Measurements from ENCODE around the gene USP37.
"Not testable (repeated sequence)": the region's sequence is repeated elsewhere in the genome, so short reads cannot be mapped to it uniquely, and the experiment has no call there.

Gene USP37

DNA sequence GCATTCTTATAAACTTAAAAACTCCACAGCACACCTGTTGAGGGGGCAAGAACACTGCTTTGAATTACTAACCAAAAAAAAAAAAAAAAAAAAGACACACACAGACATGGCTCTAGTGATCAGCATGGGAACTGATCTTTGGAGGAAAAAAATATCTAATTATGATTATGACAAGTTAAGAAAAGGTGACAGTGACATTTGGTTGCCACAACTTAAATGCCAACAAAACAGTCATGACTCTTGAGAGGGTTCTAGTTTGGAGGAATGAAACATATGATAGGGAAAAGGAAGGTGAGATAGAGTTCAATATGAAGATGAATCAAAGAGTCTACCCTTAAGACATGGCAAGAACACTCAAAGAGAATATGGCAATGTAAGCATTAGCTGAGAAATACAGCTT lies 20.6 kb downstream of the USP37 start:
- DNase-seq, result no peak

DNA sequence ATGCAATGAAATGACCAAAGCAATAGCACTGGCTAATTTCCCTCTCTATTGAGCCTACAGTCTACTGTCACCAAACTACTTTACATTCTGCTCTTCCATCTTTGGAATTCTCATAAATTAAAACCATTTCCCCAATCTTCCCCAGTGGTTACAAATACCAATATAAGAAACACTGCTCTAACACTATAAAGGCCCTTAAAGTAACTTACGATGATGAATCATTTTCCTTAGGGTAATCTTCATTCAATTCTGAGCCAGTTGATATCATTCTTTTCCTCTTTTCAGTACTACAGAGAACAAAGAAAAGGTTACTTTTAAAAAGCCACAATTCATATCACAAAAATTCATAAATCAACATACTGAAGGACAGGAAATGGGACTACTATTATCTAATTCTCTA lies 22.1 kb downstream of the USP37 start:
- DNase-seq, result no peak

DNA sequence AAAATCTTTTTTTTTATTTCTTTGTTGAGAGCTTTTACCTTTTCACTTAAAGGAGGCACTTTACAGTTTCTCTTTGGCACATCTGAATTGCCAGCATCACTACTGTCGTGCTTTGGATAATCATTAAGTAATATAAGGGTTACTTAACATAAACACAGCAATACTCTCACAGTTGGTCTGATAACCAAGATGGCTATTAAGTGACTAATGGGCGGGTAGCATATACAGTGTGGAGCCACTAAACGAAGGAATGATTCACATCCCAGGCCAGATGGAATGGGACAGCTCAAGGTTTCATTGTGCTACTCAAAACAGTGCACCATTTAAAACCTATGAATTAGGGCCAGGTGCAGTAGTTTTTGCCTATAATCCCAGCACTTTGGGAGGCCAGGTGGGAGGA lies 28.1 kb downstream of the USP37 start:
- no peak for DNase-seq

DNA sequence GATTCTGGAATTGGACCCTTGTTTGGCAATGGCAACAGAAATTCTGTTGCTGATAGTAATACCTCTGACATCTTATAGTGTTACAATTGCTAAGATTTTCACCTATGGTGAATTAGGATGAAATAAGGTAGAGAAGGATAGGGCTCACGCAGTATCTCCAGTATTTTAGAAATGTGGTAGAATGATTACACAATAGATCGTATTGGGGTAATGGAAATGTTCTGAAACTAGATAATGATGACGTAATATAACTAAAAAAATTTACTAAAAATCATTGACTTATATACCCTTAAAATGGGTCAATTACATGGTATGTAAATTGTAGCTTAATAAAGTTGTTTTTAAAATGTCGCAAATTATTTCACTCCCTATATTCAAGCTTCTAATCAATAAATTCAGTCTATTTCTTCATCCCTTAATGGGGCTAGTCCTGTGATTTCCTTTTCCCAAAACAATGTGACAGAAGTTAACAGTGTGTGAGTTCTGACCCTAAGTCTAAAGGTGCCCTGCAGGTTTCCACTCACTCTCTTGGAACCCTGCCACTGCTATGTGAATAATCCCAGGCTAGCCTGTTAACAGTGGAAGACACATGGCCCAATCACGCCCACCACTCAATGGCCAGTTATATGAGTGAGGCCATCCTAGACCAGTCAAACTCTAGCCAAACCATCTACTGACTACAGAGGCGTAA lies 31.2 kb downstream of the USP37 start:
- no peak for DNase-seq

DNA sequence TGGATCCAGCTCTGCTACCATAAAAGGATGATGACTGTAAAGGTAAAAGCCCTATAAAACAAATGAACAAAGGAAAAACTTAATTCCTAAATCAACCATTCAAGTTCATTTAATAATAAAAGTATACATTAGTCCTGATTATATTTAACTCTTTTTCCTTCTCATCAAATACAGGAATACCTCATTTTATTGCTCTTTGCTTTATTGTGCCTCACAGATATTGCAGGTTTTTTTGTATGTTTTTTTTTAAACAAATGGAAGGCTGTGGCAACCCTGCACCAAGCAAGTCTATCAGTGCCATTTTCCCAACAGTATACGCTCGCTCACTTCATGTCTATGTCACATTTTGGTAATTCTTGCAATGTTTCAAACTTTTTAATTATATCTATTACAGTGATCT lies 38.2 kb downstream of the USP37 start:
- no peak for DNase-seq

DNA sequence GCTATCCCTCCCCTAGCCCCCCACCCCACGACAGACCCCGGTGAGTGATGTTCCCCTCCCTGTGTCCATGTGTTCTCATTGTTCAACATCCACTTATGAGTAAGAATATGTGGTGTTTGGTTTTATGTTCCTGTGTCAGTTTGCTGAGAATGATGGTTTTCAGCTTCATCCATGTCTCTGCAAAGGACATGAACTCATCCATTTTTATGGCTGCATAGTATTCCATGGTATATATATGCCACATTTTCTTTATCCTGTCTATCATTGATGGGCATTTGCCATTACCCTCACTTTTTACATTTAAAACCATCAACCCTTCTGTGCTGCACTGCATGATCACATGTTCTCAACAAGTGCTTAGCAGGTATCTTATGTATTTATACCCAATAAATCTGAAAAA lies 39.7 kb downstream of the USP37 start:
- DNase-seq, result not testable (repeated sequence)

DNA sequence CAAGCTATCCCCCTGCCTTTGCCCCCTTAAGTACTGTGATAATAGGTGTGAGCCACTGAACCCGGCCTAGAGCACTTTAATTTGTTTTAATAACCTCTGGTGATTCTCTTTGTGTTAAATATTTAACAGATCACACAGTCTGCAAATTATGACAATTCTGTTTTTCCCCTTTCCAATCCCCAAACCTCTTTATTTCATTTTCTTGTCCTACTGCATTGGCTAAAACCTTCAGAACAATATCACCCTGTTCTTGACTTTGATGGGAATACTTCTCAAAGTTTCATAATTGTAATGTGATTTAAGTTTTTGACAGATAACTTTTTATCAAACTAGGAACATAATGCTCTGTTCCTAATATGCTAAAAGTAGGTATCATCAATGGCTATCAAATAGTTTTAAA lies 44.5 kb downstream of the USP37 start:
- no peak for DNase-seq

DNA sequence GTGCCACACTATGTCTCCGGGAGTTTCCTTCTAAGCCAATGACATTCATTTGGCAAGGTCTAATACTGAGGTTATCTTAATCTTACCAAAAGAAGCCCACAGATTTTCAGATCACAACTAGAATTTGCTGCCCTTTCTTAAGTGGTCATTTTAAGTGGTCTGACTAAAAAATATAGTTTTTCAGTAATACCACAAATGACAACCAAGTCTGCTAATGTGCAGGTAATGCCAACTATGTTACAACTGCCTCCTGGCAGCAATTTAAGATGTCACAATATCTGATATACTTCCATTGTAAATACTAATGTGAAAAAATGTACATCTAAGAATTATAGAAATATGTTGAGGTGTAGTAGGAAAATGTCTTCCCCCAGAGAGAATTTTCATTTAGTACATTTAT lies 49.3 kb downstream of the USP37 start:
- no peak for DNase-seq

DNA sequence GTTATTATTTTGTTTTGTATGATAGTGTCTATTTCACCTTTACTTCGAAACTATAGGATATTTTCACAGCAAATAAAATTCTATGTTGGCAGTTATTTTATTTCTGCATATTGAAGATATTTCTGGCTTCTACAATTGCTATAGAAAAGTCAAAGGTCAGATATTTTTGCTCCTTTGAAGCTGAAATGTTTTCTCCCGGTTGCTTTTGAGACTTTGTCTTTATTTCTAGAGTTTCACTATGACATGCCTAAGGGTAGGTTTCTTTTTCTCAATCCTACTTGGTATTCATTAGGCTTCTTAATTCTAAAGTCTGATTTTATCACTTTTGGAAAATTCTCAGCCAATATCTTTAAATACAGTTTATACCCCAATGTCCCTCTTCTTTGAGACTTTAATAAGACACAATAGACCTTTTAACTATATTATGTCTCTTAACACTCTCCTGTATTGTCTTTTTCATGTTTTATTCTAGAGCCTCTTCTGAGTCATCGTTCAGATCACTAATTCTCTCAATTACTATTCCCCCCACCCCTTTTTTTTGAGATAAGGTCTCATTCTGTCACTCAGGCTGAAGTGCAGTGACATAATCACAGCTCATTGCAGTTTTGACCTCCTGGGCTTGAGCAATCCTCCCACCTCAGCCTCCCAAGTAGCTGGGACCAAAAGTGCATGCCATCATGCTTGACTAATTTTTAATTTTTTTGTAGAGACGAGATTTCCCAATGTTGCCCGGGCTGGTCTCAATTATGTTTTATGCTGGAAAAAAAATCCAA lies 50.5 kb downstream of the USP37 start:
- no peak for DNase-seq

DNA sequence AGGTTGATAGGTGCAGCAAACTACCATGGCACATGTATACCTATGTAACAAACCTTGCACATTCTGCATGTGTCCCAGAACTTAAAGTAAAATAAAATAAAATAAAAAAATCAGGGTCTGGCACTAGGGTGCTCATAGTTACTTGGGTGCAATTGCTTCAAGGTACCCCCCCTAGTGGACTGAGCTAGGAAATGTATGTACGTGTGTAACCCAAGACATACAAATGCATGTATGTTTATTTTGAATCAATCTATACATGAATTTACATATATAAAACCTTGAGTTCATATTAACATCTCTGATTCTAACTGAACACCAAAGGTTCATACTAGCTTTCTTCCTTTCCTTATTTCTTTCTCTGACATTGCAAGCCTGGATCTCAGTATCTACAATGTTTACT lies 51.5 kb downstream of the USP37 start:
- DNase-seq, result no peak

DNA sequence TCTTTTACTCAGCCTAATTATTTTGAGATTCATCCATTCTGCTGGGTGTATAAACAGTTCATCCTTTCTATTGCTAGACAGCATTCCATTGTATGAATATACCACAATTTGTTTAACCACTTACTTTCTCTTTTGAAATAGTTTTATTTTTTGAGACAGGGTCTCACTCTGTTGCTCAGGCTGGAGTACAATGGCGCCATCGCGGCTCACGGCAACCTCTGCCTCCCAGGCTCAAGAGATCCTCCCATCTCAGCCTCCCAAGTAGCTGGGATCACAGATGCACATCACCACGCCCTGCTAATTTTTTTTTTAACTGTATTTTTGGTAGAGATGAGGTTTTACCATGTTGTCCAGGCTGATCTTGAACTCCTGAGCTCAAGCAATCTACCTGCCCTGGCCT lies 54.5 kb downstream of the USP37 start:
- no peak for DNase-seq

DNA sequence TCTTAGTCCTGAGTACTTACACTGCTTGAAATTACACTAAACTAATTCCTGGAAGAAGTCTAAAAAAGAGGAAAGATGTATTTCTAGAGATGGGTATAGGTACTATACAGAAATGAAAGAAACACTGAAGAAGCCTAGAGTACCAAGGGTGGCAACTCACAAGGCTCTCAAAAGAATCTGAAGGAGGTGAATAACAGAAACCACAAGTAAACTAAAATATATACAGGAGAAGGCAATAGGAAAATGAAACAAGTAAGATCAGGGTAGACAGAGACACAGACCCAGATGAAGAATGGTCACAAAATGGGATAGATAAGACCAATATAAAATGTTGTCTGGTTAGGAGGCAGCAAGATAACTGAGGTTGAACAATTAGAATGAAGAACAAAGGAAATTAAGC lies 59.9 kb downstream of the USP37 start:
- no peak for DNase-seq

DNA sequence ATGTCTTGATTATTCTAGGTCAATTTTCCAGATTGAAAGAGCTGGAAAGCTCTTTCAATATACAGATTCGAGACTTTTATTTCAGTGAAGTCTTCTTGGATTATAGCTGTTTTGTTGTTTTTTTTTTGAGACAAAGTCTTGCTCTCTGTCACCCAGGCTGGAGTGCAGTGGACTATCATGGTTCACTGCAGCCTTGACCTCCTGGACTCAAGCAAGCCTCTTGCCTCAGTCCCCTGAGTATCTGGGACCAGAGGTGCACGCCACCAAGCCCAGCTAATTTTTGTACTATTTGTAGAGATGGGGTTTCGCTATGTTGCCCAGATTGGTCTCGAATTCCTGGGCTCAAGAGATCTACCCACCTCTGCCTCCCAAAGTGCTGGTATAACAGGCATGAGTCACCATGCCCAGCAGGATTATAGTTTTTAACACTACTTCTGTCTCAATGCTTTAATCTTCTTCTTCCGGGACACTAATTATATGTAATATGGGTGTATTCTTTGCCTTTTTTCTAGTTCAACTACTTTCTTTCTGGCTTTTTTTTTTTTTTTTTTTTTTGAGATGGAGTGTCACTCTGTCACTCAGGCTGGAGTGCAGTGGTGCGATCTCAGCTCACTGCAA lies 62.3 kb downstream of the USP37 start:
- no peak for DNase-seq

DNA sequence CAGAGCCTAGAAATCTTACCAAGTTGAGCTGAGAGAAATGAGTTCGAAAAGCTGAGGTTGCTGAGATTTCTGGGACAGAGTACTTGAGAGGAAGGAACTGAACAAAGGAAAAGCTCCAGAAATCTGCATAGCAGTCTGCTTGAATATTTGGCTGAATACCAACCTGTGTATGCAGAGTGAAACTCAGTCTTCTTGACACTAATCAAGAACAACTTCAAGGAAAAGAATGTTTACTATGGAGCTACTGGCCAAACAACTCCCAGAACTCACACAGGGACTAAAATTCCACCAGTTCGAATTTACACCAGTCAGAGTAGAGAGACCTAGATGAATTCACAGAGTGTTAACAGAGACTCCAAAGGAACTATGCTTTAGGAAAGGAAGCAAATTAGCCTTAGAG lies 66.5 kb downstream of the USP37 start:
- no peak for DNase-seq

DNA sequence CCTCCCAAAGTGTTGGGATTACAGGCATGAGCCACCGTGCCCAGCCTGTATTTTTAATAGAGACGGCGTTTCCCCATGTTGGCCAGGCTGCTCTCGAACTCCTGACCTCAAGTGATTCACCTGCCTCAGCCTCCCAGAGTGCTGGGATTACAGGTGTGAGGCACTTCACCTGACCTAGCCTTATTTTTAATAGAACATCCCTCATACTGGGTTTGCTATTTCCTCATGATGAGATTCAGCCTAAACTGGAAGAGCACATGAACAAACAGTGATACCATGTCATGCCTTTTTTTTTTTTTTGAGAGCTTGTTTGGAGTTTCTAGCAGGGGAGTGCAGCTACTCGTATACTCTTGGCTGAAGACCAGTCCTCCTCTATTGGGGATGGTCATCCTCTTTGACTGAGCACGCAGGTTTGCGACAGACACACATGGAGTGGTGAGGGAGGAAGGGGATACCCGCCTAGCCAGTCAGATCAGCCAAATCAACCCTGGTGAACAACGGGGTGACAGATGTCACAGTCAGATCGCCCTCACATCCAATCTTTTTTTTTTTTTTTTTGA lies 67.6 kb downstream of the USP37 start:
- no peak for DNase-seq

DNA sequence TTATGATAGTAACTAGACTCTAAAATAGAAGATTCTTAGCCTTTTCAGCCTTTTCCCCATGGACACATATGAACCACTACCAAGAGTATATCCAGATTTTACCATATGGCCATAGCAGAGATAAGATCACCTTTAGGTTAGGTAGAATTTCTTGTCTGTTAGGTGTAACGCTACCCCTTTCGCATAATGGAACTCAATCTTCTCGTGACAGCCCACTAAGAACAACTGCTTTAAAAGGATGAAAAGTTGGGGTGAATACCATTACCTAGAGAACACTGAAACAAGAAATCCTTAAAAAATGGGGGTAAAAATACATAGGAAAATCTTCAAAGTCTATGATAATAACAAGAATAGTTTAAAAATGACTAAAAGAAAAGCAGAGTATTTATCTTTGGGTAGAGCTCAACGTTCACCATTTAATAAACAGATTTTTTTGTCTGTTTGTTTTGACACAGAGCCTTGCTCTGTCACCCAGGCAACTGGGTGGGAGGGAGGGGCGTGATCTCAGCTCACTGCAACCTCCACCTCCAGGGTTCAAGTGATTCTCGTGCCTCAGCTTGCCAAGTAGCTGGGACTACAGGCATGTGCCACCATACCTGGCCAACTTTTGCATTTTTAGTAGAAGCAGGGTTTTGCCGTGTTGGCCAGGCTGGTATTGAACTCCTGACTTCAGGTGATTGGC lies 82.0 kb downstream of the USP37 start:
- no peak for DNase-seq

DNA sequence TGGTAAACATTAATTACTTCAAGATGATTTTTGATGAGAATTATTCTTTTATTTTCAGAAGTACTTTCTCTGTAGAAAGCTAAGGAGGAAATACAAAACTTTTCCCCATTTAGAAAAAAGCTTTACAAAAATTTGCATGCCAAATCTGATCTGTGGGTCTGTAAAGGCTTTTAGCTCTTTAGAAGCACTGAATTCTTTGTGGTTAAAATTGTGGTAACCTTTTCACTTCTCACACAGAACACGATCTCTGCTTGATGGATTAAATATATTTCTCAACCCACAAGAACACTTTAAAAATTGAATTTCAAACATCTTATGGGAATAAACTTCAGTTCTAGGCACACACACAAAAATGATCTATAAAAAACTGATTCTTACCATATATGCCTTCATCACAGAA lies 85.5 kb downstream of the USP37 start:
- DNase-seq, result no peak

DNA sequence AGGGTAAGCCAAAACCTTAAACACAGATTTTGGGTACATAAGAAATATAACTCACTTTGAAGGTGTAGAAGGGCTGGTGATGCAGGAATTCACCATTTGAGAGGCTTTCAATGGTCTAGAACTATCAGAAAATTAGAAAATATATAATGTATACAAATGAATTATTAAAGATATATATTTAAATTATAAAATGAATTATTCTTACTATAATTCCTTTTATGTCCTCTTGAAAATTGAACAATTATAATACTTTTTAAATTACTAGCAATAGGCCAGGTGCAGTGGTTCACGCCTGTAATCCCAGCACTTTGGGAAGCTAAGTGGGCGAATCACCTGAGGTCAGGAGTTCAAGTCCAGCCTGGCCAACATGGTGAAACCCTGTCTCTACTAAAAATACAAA lies 88.6 kb downstream of the USP37 start:
- no peak for DNase-seq

DNA sequence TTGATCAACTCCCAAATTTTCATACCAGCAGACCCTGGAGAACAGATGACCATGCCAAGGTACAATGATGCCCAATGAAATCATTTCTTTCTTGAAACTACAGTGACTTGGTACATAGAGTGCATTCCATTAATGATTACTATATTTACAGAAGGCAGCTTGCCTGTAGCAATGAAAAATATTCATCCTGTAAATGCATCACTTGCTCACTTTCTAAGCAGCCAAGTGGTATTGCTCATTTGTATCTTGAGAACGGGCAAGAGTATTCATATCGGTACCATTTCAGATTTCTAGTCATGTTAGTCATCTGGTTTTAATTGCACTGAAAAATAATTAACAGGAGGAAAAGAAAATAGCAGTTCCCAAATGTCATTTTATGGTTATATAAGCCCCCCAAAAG lies 89.6 kb downstream of the USP37 start:
- DNase-seq, result no peak

DNA sequence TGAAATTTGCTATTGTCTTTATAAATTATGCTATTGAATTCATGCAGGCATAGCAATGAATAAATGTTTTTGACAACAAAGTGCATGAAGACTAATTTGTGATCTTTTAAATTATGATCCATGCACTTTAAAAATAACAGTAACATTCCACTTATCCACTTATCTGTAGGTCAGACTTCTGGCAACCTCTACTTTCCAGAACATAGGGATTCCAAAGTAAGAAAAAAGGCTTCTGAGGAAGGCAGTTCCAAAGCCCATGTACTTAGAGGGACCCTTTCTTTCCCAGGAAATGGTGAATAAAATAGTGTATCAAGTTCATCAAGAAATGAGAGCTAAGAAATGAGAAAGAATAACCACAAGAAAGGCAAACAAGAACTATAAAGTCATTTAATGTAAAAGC lies 90.9 kb downstream of the USP37 start:
- DNase-seq, result no peak

DNA sequence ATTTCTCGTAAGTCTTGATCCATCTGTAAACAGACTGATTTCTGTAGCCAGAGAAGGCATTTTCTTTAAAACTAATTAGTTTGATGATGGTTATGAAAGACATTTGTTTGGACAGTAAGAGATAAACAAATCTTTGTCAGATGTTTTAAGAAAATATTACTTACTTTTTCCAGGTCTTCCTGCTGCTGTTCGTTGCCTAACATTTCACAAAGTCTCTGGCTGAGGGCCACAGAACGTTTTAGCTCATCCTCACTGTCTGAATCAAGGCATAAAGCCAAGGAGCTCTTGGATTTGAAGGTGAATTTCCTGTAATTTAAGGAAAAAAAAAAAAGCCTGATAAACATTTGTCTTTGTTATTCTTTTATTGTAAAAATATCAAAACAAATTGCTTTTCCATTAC lies 91.5 kb downstream of the USP37 start:
- DNase-seq, result no peak

DNA sequence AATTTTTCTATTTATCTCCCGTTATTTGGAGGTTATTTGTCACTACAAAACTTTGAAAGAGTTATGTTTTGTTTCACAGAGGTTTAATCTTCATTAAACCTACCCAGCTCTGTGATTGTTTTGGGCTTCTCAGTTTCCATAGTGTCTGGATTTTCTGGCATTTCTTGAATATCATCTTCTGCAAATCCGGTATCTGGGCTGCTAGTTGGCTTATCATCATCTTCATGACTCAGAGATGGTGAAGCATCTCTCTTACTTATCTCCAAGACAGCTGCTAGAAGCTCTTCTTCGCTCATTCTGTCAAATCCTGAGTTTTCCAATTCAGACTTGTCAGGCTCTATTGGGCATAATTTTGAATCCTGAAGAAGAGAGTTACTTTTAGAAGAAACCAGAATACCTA lies 93.6 kb downstream of the USP37 start:
- DNase-seq, result no peak

DNA sequence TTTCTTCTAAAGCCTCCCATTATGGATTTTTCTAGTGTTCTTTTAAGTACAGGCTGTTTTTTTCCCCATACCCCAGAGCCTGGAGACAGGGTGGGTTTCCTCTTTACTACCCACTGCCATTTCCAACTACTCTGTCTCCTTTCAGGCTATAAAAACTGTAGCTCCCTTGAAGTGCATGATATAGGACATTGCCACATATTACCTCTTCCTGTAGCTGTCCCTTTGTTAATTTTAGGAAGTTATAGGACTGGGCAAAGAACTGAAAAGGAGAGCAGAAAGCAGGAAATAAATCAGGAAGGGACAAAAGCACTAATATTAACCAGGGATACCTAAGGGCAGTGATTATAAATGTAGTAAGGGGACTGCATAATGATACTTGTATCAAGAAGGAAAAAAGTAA lies 95.2 kb downstream of the USP37 start:
- no peak for DNase-seq

DNA sequence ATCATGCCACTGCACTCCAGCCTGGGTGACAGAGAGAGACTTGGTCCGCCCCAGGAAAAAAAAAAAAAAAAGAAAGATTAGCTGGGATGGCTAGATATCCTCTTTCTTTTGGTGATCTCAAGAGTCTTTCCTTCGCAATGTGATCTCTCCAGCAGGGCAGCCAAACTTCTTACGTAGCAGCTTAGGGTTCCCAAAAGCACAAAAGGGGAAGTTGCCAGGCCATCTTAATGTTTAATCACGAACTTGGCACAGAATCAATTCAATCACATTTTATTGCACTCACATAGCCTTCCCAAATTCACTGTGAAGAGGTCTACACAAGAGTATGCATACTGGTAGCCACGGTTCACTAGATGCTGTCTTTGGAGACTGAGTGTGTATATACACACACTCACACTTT lies 96.2 kb downstream of the USP37 start:
- DNase-seq, result no peak
